CD4-positive, alpha-beta memory T cell (primary cell): Measurements from ENCODE around the gene MYO18B. TPM values are rescaled to one million over a fixed set of nuclear protein-coding genes. Genes with fewer than 3 reads are reported as not detected.

Source experiments
- CTCF ChIA-PET: fragments of 350-600 bp; sonication (Branson Sonifier 250); formaldehyde crosslinking; loops from one replicate; lab custom pipeline; 2021; ENCODE audit warnings: inconsistent platforms; ENCODE audit not compliant: partially characterized antibody; lab: Charles Lee
- POLR2A ChIA-PET: fragments of 350-600 bp; sonication (Branson Sonifier 250); formaldehyde crosslinking; loops from one replicate; lab custom pipeline; 2021; ENCODE audit not compliant: partially characterized antibody; lab: Charles Lee
- DNase-seq, 5 donors: peaks; one replicate each; pipeline versions ENCODE4 v3.0.0 to v3.0.0-alpha.2; 2020 to 2022; ENCODE audit warnings: mixed read lengths in 1 of 5
- H3K27ac ChIP-seq: one replicate; pipeline ENCODE4 v1.7.0; 2013; ENCODE audit warnings: low read depth, low read length
- H3K27me3 ChIP-seq: 2 replicates; pipeline ENCODE4 v1.7.0; 2013; ENCODE audit warnings: mild to moderate bottlenecking, low read length, moderate library complexity; ENCODE audit not compliant: insufficient read depth
- H3K36me3 ChIP-seq: 2 replicates; pipeline ENCODE4 v1.7.0; 2013; ENCODE audit warnings: mild to moderate bottlenecking, low read length, moderate library complexity; ENCODE audit not compliant: insufficient read depth
- H3K4me1 ChIP-seq: 2 replicates; pipeline ENCODE4 v1.7.0; 2013; ENCODE audit warnings: mild to moderate bottlenecking, low read length, moderate library complexity; ENCODE audit not compliant: insufficient read depth
- H3K4me3 ChIP-seq, 2 donors: one replicate each; pipeline ENCODE4 v1.7.0; 2013; ENCODE audit warnings: low read length in 2 of 2, mild to moderate bottlenecking in 1 of 2
- H3K9me3 ChIP-seq, 2 donors: one replicate each; pipeline ENCODE4 v1.7.0; 2013; ENCODE audit warnings: low read length in 2 of 2, control low read depth in 1 of 2; ENCODE audit not compliant: control insufficient read depth in 1 of 2
- H3K27ac Mint-ChIP-seq, 7 donors: one replicate each; pipeline ENCODE4 v1.8.0; 2020 to 2021; ENCODE audit warnings: mixed read lengths in 7 of 7, mild to moderate bottlenecking in 6 of 7, inconsistent platforms in 3 of 7, moderate library complexity in 3 of 7
- H3K27me3 Mint-ChIP-seq, 2 donors: one replicate each; pipeline ENCODE4 v1.8.0; 2020 to 2021; ENCODE audit warnings: mixed read lengths in 2 of 2
- H3K36me3 Mint-ChIP-seq, 2 donors: one replicate each; pipeline ENCODE4 v1.8.0; 2020 to 2021; ENCODE audit warnings: mixed read lengths in 2 of 2, inconsistent platforms in 1 of 2, mild to moderate bottlenecking in 1 of 2
- H3K4me1 Mint-ChIP-seq, 4 donors: one replicate each; pipeline ENCODE4 v1.8.0; 2020 to 2021; ENCODE audit warnings: mixed read lengths in 4 of 4, mild to moderate bottlenecking in 1 of 4
- H3K4me3 Mint-ChIP-seq, 8 donors: one replicate each; pipeline ENCODE4 v1.8.0; 2020 to 2021; ENCODE audit warnings: mixed read lengths in 8 of 8, mild to moderate bottlenecking in 7 of 8, moderate library complexity in 6 of 8, inconsistent platforms in 3 of 8
- H3K9me3 Mint-ChIP-seq, 8 donors: one replicate each; pipeline ENCODE4 v1.8.0; 2020 to 2021; ENCODE audit warnings: mixed read lengths in 8 of 8, mild to moderate bottlenecking in 5 of 8, inconsistent platforms in 3 of 8, moderate library complexity in 1 of 8
- intact Hi-C: fragments of 100-400 bp; cut with micrococcal nuclease; formaldehyde crosslinking; loops from one replicate; pipeline ENCODE4 v1.15.1; 2023
- polyA plus RNA-seq, 2 donors: library from polyadenylated mRNA; unstranded; fragments of 300-500 nt; fragmentation: Illumina TruSeq; gene quantifications; one replicate each; pipeline ENCODE4 v1.2.3, GENCODE V29; 2021
- total RNA-seq, 2 experiments: library from RNA; stranded (reverse); gene quantifications; one replicate each; pipeline ENCODE4 v1.2.3, GENCODE V29; 2021

Gene MYO18B
- total and polyA plus RNA-seq, 4 experiments from 2014 or later = 0.02 to 0.26 (median 0.19) TPM; not detected in 1

DNA sequence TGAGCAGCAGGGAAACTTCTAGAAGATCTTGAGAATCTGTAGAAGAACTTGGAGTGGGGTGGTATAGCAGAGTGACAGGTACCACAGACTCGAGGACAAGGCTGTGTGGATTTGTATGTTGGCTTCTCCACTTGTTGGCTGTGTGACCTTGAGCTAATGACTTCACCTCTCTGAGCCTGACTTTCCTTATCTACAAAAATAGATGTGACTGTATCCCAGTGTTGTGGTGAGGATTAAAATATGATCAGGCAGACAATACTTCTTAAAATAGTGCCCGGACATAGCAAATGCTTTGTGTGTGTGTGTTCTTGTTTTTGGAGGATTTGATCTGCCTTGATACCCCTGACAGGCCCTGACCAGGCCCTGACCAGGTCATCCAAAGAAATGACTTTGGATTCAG is 40.8 kb downstream of the MYO18B start:
- Histone ChIP-seq H3K36me3 (no peaks in the 10 kb centered on the region), H3K4me3 (no peak overlapping the region), H3K27ac (no peak overlapping the region), H3K9me3 (no peaks in the 10 kb centered on the region), H3K27me3 (no peaks in the 10 kb centered on the region), H3K4me1 (no peaks in the 10 kb centered on the region)
- Mint-ChIP-seq H3K27ac (no peak overlapping the region), H3K4me3 (no peak overlapping the region), H3K4me1 (no peaks in the 10 kb centered on the region), H3K9me3 (no peaks in the 10 kb centered on the region), H3K27me3 (peaks cover 0 to 5% of the 10 kb centered on the region in 2 donors), H3K36me3 (no peaks in the 10 kb centered on the region)
- intact Hi-C loops = no loop called here
- ChIA-PET POLR2A (no interaction called here), CTCF (interaction anchor here (1.4 kb wide), 1 partner anchor 10 kb away, joined by 4 read pairs; no protein-coding TSS in a partner anchor)
- DNase-seq = no peak

- Histone ChIP-seq H3K9me3 (no peaks in the 10 kb centered on the region), H3K4me3 (no peak overlapping the region), H3K4me1 (no peaks in the 10 kb centered on the region), H3K27me3 (no peaks in the 10 kb centered on the region), H3K27ac (no peak overlapping the region), H3K36me3 (no peaks in the 10 kb centered on the region)
- H3K9me3 Mint-ChIP-seq = no peaks in the 10 kb centered on the region
- no peak for DNase-seq
- ChIA-PET POLR2A (no interaction called here), CTCF (no interaction called here)
- intact Hi-C loops = no loop called here
- no peak overlapping the region for H3K27ac Mint-ChIP-seq
- no peaks in the 10 kb centered on the region for H3K36me3 Mint-ChIP-seq
- no peak overlapping the region for H3K4me3 Mint-ChIP-seq
- no peaks in the 10 kb centered on the region for H3K4me1 Mint-ChIP-seq
- peaks cover 0 to 3% of the 10 kb centered on the region in 2 donors for H3K27me3 Mint-ChIP-seq
Measured at GRCh38 chr22:25783856-25784255, 41.9 kb downstream of the MYO18B start.

DNA sequence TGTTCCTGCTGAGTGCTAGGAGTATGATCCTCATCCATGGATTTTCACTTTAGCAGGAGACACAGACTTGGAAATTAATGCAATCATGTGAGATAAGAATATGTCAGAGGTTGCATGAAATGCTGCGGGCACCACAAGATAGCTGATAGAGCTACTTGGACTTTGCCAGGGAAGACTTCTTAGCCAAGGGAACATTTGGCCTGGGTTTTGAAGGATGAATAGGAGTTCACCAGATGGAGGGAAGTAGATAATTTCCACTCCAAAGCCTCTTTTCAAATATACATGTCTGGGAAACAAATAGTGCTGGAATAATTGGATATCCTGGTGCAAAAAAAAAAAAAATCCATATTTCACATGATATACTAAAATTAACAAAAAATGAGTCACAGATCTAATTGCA is 44.2 kb downstream of the MYO18B start:
- Mint-ChIP-seq H3K4me3 (no peak overlapping the region), H3K36me3 (no peaks in the 10 kb centered on the region), H3K9me3 (no peaks in the 10 kb centered on the region), H3K27me3 (peaks cover 2 to 5% of the 10 kb centered on the region in 2 donors), H3K27ac (no peak overlapping the region), H3K4me1 (no peaks in the 10 kb centered on the region)
- H3K27me3 ChIP-seq = no peaks in the 10 kb centered on the region
- DNase-seq = no peak
- no peak overlapping the region for H3K4me3 ChIP-seq
- no peaks in the 10 kb centered on the region for H3K9me3 ChIP-seq
- intact Hi-C loops = no loop called here
- ChIA-PET POLR2A (no interaction called here), CTCF (no interaction called here)
- no peak overlapping the region for H3K27ac ChIP-seq
- no peaks in the 10 kb centered on the region for H3K36me3 ChIP-seq
- H3K4me1 ChIP-seq = no peaks in the 10 kb centered on the region

- Mint-ChIP-seq H3K27me3 (peaks cover 1 to 2% of the 10 kb centered on the region in 2 donors), H3K36me3 (no peaks in the 10 kb centered on the region), H3K4me1 (no peaks in the 10 kb centered on the region), H3K9me3 (no peaks in the 10 kb centered on the region), H3K4me3 (no peak overlapping the region), H3K27ac (no peak overlapping the region)
- intact Hi-C loops = no loop called here
- H3K4me1 ChIP-seq = no peaks in the 10 kb centered on the region
- H3K27ac ChIP-seq = no peak overlapping the region
- no peaks in the 10 kb centered on the region for H3K27me3 ChIP-seq
- no peaks in the 10 kb centered on the region for H3K9me3 ChIP-seq
- DNase-seq = no peak
- ChIA-PET POLR2A (no interaction called here), CTCF (interaction anchor here (0.7 kb wide), 1 partner anchor 19 kb away, joined by 3 read pairs; no protein-coding TSS in a partner anchor)
- no peak overlapping the region for H3K4me3 ChIP-seq
- H3K36me3 ChIP-seq = no peaks in the 10 kb centered on the region
Measured at GRCh38 chr22:25791556-25791955, 49.6 kb downstream of the MYO18B start.

DNA sequence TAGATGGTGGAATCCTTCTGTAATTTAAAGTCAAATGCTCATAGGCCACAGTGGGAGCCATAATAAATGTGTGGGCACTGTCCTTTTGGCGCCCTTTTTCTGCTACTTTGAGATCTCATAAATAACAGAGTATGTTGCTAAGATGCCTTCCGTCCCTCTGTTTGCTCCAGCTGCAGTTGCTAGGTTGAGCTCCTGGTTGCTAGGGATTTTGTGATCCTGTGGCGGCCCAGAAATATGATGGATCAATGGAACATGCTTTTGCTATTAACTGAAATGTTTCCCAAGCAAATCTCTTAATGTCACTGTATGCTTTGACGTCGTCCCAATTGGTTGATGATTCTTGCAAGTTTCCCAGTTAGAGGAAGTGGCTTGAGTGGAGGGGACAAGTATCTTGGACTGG is 53.5 kb downstream of the MYO18B start:
- intact Hi-C loops = no loop called here
- Histone ChIP-seq H3K27ac (no peak overlapping the region), H3K36me3 (no peaks in the 10 kb centered on the region), H3K27me3 (no peaks in the 10 kb centered on the region), H3K9me3 (no peaks in the 10 kb centered on the region), H3K4me1 (no peaks in the 10 kb centered on the region), H3K4me3 (no peak overlapping the region)
- Mint-ChIP-seq H3K4me1 (no peaks in the 10 kb centered on the region), H3K4me3 (no peak overlapping the region), H3K27ac (no peak overlapping the region), H3K9me3 (peaks cover 0 to 6% (median 0%) of the 10 kb centered on the region in 8 donors), H3K36me3 (no peaks in the 10 kb centered on the region), H3K27me3 (peaks cover 2 to 7% of the 10 kb centered on the region in 2 donors)
- DNase-seq = no peak
- CTCF ChIA-PET = no interaction called here
- POLR2A ChIA-PET = no interaction called here

DNA sequence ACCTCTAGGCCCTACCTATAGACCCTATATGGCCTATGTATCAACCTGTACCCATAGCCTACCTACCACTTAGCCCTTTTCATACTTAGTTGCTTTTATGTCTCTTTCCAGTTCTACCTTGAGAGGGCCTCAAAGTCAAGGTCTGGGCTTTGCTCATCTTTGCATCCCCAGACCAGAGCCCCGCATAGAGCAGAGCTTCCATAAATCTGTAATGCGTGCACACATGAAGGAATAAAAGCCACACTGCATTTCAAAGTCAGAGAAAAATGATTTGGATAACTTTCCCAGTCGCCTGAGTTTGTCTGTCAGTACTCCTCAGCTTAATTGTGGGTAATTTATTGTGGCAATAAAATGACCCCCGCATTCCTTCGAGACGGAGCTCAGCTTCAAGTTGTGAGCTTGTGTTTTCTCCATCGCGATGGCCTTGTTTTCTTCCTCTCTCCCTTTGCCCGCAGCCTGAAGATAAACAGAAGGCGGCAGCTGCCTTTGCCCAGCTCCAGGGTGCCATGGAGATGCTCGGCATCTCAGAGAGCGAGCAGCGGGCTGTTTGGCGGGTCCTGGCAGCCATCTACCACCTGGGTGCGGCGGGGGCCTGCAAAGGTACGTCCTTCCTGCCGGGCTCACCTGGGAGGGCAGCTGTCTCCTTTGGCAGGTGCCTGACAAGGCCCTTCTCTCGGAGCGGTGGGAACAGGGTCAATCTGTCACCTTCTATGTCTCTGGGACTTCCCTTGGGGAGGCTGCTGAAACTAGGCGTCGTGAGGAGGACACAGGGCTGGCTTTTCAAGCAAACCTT is 55.7 kb downstream of the MYO18B start:
- Histone ChIP-seq H3K4me3 (no peak overlapping the region), H3K27ac (no peak overlapping the region), H3K36me3 (no peaks in the 10 kb centered on the region), H3K9me3 (no peaks in the 10 kb centered on the region), H3K4me1 (no peaks in the 10 kb centered on the region), H3K27me3 (no peaks in the 10 kb centered on the region)
- Mint-ChIP-seq H3K27ac (no peak overlapping the region), H3K27me3 (peaks cover 2 to 7% of the 10 kb centered on the region in 2 donors), H3K36me3 (no peaks in the 10 kb centered on the region), H3K4me3 (no peak overlapping the region), H3K9me3 (peaks cover 0 to 6% (median 0%) of the 10 kb centered on the region in 8 donors), H3K4me1 (no peaks in the 10 kb centered on the region)
- ChIA-PET CTCF (no interaction called here), POLR2A (no interaction called here)
- intact Hi-C loops = no loop called here
- DNase-seq = no peak

- Histone ChIP-seq H3K4me1 (no peaks in the 10 kb centered on the region), H3K27me3 (no peaks in the 10 kb centered on the region), H3K4me3 (no peak overlapping the region), H3K9me3 (no peaks in the 10 kb centered on the region), H3K36me3 (no peaks in the 10 kb centered on the region), H3K27ac (no peak overlapping the region)
- Mint-ChIP-seq H3K27ac (no peak overlapping the region), H3K4me1 (no peaks in the 10 kb centered on the region), H3K4me3 (no peak overlapping the region), H3K36me3 (no peaks in the 10 kb centered on the region), H3K27me3 (peaks cover 8 to 13% of the 10 kb centered on the region in 2 donors), H3K9me3 (peaks cover 0 to 8% (median 0%) of the 10 kb centered on the region in 8 donors)
- ChIA-PET POLR2A (no interaction called here), CTCF (interaction anchor here (1.2 kb wide), 1 partner anchor 9 kb away, joined by 5 read pairs; no protein-coding TSS in a partner anchor)
- intact Hi-C loops = no loop called here
- no peak for DNase-seq
Measured at GRCh38 chr22:25800766-25801165, 58.8 kb downstream of the MYO18B start.
